ENCODE results near the gene TPRG1.

DNA sequence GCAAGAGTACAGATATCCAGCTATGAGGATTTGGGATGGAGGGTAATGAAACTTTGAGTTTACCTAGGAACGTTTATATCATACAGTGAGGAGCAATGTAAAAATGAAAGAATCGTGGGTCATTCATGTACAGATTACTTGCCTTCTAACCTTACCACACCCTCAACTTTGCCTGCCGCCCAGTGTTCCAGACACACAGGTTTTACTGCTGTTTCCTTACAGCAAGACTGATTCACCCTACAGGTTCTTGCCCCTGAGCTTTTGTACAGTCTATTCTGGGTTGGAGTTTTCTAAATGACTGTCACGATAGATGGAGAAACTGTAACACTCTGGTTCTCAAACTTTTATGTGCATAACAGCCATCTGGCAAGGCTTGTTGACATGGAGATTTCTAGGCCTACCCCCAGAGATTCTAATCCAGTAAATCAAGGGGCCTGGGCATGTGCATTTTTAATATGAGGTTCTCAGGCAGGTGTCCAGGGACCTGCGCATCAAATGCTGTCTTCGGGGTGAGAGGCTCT, 6.6 kb upstream of the TPRG1 start:
- TF ChIP-seq, protein P1, sequence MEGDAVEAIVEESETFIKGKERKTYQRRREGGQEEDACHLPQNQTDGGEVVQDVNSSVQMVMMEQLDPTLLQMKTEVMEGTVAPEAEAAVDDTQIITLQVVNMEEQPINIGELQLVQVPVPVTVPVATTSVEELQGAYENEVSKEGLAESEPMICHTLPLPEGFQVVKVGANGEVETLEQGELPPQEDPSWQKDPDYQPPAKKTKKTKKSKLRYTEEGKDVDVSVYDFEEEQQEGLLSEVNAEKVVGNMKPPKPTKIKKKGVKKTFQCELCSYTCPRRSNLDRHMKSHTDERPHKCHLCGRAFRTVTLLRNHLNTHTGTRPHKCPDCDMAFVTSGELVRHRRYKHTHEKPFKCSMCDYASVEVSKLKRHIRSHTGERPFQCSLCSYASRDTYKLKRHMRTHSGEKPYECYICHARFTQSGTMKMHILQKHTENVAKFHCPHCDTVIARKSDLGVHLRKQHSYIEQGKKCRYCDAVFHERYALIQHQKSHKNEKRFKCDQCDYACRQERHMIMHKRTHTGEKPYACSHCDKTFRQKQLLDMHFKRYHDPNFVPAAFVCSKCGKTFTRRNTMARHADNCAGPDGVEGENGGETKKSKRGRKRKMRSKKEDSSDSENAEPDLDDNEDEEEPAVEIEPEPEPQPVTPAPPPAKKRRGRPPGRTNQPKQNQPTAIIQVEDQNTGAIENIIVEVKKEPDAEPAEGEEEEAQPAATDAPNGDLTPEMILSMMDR (IDR thresholded peaks at IDR 0.05): no peak
- TF ChIP-seq POLR2A (IDR thresholded peaks at IDR 0.05): no peak

Data from lower leg skin (tissue), 3 donors.